Astrocyte of the hippocampus (primary cell): Measurements from ENCODE around the gene HYAL2.

Experiments
- DNase-seq: peaks from one replicate; pipeline ENCODE4 v3.0.0; 2011; ENCODE audit warnings: low read depth, low spot score

Gene HYAL2

GRCh38 chr3:50350527-50351322 lies 28.2 kb upstream of the HYAL2 start, which contains the start of the genes CYB561D2 and NPRL2:
Gene CYB561D2, plus strand, starts transcription at chr3:50350862. Its CDS starts 572 bp downstream, at chr3:50351434.
Gene NPRL2, minus strand, starts transcription at chr3:50350775. Its CDS starts 123 bp downstream, at chr3:50350652.
- peak; percentile 97 for DNase-seq

GRCh38 chr3:50350213-50350526 lies 27.6 kb upstream of the HYAL2 start:
- DNase-seq: no peak

- DNase-seq: peak; percentile 87
Measured at GRCh38 chr3:50347187-50347813, 24.8 kb upstream of the HYAL2 start.

- peak; percentile 65 for DNase-seq
Measured at GRCh38 chr3:50345586-50346234, 23.2 kb upstream of the HYAL2 start, which contains the start of gene ZMYND10. Gene ZMYND10, minus strand, starts transcription at chr3:50345732. Its CDS starts 153 bp downstream, at chr3:50345579.

GRCh38 chr3:50345008-50345407 lies 22.5 kb upstream of the HYAL2 start:
- no peak for DNase-seq

- no peak for DNase-seq
Measured at GRCh38 chr3:50342813-50343633, 20.5 kb upstream of the HYAL2 start.

- no peak for DNase-seq
Measured at GRCh38 chr3:50341996-50342650, 19.6 kb upstream of the HYAL2 start.

GRCh38 chr3:50341537-50341936 lies 19.0 kb upstream of the HYAL2 start:
- DNase-seq: no peak

- no peak for DNase-seq
Measured at GRCh38 chr3:50340448-50341329, 18.1 kb upstream of the HYAL2 start, which contains the start of gene RASSF1. Gene RASSF1, minus strand, starts transcription at chr3:50340836. Its CDS starts 31 bp downstream, at chr3:50340805.

GRCh38 chr3:50340147-50340447 lies 17.6 kb upstream of the HYAL2 start:
- no peak for DNase-seq

- DNase-seq: no peak
Measured at GRCh38 chr3:50339485-50340146, 17.1 kb upstream of the HYAL2 start.

- DNase-seq: no peak
Measured at GRCh38 chr3:50338965-50339364, 16.4 kb upstream of the HYAL2 start.

- peak; percentile 100 for DNase-seq
Measured at GRCh38 chr3:50337175-50337861, 14.8 kb upstream of the HYAL2 start.

GRCh38 chr3:50336452-50337174 lies 14.1 kb upstream of the HYAL2 start:
- no peak for DNase-seq

GRCh38 chr3:50334339-50335075 lies 12.0 kb upstream of the HYAL2 start:
- no peak for DNase-seq

GRCh38 chr3:50333744-50334328 lies 11.3 kb upstream of the HYAL2 start:
- DNase-seq: no peak

GRCh38 chr3:50331364-50331907 lies 8.9 kb upstream of the HYAL2 start:
- DNase-seq: no peak
